ELF-1 (cell line): ENCODE data around the gene DIAPH2.

Experiments
- DNase-seq: peaks from one replicate; pipeline ENCODE4 v3.0.0-alpha.2; 2016; ENCODE audit warnings: low read depth, low spot score

DIAPH2 gene

GRCh38 chrX:97306771-97307470 is 622.3 kb downstream of the DIAPH2 start:
- DNase-seq = no peak

DNA sequence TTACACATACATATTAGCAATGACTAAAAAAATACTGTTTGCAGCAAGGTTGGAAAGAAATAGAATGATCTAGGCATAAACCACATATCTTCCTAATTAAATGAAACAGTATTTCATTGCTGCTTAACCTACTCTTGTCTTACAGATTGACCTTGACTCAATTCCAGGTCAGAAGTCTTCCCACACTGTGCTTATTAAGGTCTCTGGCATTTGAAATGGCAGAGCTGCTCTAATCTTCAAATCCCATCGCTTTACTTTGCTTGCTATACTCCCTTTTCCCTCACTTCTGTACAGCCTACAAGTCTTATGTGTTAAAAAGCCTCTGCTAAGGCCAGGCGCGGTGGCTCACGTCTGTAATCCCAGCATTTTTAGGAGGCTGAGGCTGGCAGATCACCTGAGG is 623.5 kb downstream of the DIAPH2 start:
- no peak for DNase-seq

DNA sequence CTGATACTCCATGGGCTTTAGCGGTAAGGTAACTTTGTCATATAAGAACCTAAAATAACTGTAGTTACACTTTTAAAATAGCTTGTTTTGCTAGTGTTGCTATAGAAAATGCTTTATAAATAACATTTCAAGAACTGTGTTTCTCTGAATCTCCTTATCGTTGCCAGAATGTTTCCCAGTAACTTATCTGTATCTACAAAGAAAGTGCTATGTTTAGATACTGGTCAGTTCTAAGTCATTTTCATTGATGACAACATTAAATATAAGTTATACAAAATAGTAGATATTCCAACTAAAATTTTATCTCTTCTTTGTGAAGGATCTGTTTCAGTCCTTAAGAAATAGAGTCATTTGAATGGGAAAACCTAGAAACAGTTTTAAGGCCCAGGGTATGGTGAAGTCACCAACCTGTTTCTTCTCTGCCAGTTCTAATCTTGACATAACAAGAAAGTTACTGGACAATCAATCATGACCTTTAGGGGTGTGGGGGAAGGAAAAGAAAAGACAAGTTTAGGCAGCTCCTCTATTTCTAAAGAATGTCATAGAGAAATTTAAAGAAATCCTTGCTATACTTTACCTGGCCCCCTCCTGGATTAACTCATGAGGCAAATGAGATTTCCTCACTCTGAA is 625.0 kb downstream of the DIAPH2 start:
- no peak for DNase-seq

GRCh38 chrX:97310373-97310772 is 625.7 kb downstream of the DIAPH2 start:
- DNase-seq = peak; percentile 97

DNA sequence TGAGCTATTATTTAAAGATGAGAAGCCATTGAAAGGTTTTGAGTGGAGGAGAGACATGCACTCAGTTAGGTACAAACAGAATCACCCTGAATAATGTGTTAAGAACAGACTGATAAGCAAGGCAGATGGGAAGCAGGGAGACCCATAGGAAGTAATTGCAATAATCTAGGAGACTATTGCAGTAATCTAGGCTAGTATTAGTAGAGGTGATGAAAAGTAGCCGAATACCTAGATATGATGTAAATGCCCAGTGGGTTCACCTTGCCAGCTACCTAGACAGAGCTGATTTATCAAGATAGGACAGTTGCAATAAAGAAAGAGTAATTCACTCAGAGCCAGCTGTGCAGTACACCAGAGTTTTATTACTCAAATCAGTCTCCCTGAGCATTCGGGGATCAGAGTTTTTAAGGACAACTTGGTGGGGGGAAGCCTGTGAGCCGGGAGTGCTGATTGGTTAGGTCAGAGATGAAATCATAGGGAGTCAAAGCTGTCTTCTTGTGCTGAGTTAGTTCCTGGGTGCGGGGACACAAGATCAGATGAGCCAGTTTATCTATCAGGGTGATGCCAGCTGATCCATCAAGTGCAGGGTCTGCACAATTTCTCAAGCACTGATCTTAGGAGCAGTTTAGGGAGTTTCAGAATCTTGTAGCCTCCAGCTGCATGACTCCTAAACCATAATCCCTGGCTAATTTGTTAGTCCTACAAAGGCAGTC is 626.6 kb downstream of the DIAPH2 start:
- peak; percentile 70 for DNase-seq

GRCh38 chrX:97314345-97314744 is 629.7 kb downstream of the DIAPH2 start:
- no peak for DNase-seq

GRCh38 chrX:97315939-97316338 is 631.3 kb downstream of the DIAPH2 start:
- peak; percentile 39 for DNase-seq

- DNase-seq = no peak
These were observed 635.7 kb downstream of the DIAPH2 start for GRCh38 chrX:97320305-97320704.

DNA sequence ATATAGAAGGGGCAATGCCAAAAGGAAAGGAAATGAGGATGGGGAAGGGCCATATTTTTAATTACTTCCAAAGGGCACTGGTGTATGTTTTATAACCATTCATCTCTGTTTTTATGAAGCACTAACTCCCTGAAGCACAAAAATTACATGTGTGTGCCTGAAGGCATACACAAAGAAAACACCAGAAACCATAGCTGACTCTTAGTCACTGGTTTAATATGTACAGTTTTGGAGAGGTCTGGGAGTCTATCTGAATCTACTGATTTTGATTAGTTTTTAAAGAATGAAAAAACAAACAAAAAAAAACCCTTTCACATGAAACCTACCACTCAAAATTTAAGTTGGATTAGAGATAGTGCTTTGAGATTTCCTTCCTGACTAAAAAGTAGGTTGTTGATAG is 637.8 kb downstream of the DIAPH2 start:
- DNase-seq = no peak

- no peak for DNase-seq
These were observed 641.8 kb downstream of the DIAPH2 start for GRCh38 chrX:97326456-97326855.

GRCh38 chrX:97328853-97329390 is 644.3 kb downstream of the DIAPH2 start:
- no peak for DNase-seq

- DNase-seq = no peak
These were observed 645.5 kb downstream of the DIAPH2 start for GRCh38 chrX:97330151-97330550.

- no peak for DNase-seq
These were observed 648.3 kb downstream of the DIAPH2 start for GRCh38 chrX:97332963-97333362.

DNA sequence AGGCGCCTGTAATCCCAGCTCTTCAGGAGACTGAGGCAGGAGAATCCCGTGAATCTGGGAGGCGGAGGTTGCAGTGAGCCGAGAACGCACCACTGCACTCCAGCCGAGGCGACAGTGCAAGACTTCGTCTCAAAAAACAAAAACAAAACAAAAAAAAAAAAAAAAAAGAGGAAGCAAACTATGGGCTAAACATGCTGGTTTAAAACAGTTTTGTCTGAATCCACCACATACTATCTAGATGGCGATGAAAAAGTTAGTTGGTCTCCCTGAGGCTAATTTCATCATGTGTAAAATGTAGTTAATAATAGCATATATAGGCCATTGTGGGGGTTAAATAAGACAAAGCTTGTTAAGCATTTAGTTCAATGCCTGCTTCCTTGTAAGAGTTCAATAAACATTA is 650.2 kb downstream of the DIAPH2 start:
- DNase-seq = no peak

- DNase-seq = no peak
These were observed 660.1 kb downstream of the DIAPH2 start for GRCh38 chrX:97344724-97345123.

- no peak for DNase-seq
These were observed 674.3 kb downstream of the DIAPH2 start for GRCh38 chrX:97358941-97359340.

GRCh38 chrX:97363843-97364242 is 679.2 kb downstream of the DIAPH2 start:
- DNase-seq = no peak

DNA sequence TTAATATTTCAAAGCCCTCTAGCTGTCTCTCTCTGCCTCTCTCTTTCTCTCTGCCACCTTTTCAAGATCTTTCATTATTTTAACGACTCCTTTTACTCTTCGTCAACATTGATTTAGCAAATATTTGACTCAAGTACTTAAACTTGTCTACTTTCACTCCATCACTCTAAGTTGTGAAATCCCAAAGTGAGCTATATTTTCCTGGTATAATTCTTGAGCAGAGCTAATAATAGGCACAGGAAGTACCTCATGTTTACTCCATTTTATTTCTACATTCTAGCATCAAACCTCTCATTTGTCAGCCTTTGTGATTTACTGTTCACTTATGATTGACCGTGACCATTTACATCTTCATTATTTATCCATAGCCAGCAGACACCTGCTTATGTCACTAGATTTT is 681.6 kb downstream of the DIAPH2 start:
- DNase-seq = no peak

- DNase-seq = no peak
These were observed 682.5 kb downstream of the DIAPH2 start for GRCh38 chrX:97367125-97367524.

GRCh38 chrX:97369947-97370346 is 685.3 kb downstream of the DIAPH2 start:
- no peak for DNase-seq

DNA sequence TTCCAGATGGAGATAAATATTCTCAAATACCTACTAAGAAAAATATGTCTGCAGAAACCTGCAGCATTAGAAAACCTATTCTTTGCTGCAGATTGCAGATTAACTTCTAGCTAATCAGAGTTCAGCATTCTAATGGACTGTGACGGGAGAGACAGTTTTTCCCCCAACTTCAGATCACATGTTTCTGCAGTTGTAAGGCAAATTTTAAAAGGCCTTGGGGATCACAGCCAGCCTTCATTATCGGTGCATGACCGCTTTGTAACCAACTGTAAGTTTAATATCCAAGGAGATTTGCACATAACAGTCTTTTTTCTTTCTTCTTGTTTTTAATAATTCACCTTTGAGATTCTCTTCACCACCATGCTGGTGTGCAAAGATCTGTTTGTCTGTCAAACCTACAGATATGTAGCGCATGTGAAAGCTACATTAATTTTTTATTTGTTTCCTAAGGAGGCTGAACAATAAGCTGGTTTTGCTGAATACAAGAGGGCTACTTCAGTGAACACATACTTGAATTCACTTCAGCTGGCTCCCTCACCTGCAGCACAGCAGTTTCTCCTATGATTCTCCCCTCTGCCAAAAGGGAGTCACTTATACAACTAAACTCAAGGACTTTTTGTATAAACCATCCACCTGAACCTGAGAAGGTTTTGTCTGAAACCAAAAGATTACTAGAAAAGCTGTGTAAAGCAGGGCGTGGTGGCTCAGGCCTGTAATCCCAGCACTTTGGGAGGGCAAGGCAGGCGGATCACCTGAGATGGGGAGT is 687.5 kb downstream of the DIAPH2 start:
- DNase-seq = no peak

DNA sequence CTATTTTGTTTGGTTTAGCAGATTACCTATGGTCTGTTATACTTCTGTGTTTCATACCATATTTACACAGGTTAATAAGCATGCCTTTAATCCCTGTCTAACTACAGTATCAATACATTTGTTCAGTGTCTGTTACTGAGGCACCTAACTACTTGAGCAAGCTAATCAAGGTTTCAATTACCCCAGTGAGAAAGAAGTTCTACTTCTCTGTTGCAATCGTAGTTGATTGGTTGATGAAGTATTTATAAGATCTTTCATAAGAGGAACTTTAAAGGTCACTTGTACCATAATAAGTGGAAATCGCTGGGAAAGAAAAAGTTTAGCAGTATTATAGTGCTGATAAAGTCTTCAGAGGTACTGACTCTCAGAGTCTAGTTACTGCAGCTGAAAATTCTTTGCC is 689.6 kb downstream of the DIAPH2 start:
- DNase-seq = no peak
